RWPE1 (cell line): ENCODE results near the gene TSPOAP1.

Source experiments
- CTCF ChIA-PET: fragments of 350-600 bp; sonication (Branson Sonifier 250); formaldehyde crosslinking; extraction: SDS; loops from one replicate; lab custom pipeline; 2021; lab: Yijun Ruan, JAX
- POLR2A ChIA-PET: fragments of 400-600 bp; formaldehyde crosslinking; extraction: SDS; loops from one replicate; lab custom pipeline; 2020; ENCODE audit warnings: antibody characterized with exemption; ENCODE audit not compliant: low non-redundant PET; lab: Yijun Ruan, JAX
- DNase-seq: peaks from one replicate; pipeline ENCODE4 v3.0.0; 2012; ENCODE audit warnings: low spot score
- H3K27ac ChIP-seq: fragments of 450-650 bp; 2 replicates; pipeline ENCODE4 v1.5.1; 2017
- TF ChIP-seq, protein P1 (sequence below): fragments of 450-650 bp; conservative IDR thresholded peaks from 2 replicates; pipeline ENCODE4 v1.5.1; 2017; ENCODE audit warnings: low read depth, mild to moderate bottlenecking

Gene TSPOAP1

GRCh38 chr17:58320163-58320558, 8.4 kb downstream of the TSPOAP1 start:
- TF ChIP-seq, protein P1, sequence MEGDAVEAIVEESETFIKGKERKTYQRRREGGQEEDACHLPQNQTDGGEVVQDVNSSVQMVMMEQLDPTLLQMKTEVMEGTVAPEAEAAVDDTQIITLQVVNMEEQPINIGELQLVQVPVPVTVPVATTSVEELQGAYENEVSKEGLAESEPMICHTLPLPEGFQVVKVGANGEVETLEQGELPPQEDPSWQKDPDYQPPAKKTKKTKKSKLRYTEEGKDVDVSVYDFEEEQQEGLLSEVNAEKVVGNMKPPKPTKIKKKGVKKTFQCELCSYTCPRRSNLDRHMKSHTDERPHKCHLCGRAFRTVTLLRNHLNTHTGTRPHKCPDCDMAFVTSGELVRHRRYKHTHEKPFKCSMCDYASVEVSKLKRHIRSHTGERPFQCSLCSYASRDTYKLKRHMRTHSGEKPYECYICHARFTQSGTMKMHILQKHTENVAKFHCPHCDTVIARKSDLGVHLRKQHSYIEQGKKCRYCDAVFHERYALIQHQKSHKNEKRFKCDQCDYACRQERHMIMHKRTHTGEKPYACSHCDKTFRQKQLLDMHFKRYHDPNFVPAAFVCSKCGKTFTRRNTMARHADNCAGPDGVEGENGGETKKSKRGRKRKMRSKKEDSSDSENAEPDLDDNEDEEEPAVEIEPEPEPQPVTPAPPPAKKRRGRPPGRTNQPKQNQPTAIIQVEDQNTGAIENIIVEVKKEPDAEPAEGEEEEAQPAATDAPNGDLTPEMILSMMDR = no peak
- H3K27ac ChIP-seq = no peak overlapping the region
- ChIA-PET CTCF (no interaction called here), POLR2A (no interaction called here)
- no peak for DNase-seq

- POLR2A ChIA-PET = no interaction called here
- no peak for DNase-seq
- TF ChIP-seq, protein P1 = no peak
- no peak overlapping the region for H3K27ac ChIP-seq
- CTCF ChIA-PET = interaction anchor here (0.6 to 0.9 kb wide), 2 partner anchors 31 to 128 kb away, joined by 3 to 4 read pairs; no protein-coding TSS in a partner anchor
Measured at GRCh38 chr17:58319173-58320162, 9.1 kb downstream of the TSPOAP1 start.

GRCh38 chr17:58318627-58319172, 9.9 kb downstream of the TSPOAP1 start:
- CTCF ChIA-PET = interaction anchor here (0.6 to 0.9 kb wide), 2 partner anchors 31 to 128 kb away, joined by 3 to 4 read pairs; no protein-coding TSS in a partner anchor
- no peak for DNase-seq
- no peak overlapping the region for H3K27ac ChIP-seq
- POLR2A ChIA-PET = no interaction called here
- TF ChIP-seq, protein P1 = no peak

DNA sequence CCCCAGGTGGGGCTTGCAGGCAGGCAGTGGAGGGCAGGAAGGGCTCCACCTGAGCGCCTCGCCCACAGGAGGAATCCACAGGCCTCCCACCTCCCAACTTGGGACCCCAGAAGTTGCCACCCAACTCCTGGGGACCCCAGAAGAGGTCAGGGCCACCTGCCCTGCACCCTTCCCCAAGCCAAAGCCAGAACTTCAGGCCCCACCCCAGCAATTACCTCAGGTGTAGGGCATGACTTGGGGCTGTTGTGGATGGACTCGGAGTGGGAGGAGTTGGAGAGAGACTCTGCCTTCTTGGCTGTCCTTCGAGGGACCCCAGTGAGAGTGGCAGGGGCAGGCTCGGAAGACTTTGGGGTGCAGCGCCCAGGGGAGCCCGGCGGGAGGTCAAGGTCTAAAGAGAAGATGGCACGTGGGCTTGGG, 10.5 kb downstream of the TSPOAP1 start:
- no peak for DNase-seq
- TF ChIP-seq, protein P1 = no peak
- no peak overlapping the region for H3K27ac ChIP-seq
- ChIA-PET POLR2A (no interaction called here), CTCF (interaction anchor here (0.5 to 1.6 kb wide), 20 partner anchors 8 to 732 kb away, joined by 3 to 37 read pairs (median 4); partner anchors contain the start of genes RNF43, SUPT4H1 and TSPOAP1)

DNA sequence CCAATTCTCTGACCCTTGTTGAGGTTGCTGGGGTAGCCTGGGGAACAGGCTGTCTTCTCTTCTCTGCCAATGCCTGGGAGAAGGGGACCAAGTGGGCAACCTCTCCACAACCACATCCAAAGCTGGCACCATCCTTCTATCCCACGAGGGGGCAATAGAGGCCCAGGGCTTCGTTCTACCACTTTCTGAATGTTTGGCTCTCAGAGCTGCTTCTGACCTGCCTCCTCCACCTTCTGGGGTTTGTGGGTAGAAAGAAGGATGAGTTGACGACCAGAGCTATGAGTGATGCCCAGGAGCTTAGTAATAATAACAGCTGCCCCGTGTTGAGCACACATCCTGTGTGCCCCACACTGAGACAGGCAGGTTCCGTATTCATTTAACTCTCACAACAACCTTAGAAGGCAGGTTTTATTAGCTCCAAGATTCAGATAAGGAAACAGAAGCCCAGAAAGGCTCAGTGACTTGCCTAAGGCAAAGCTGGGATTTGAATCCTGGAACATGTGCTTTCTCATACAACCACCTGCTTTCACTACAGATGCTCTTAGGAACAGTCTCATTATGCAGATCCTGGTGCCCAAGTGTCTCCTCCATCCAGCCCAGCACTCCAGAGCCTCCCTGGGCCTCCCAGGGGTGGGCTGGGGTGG, 11.1 kb downstream of the TSPOAP1 start:
- DNase-seq = peak; percentile 75
- TF ChIP-seq, protein P1 = peak; percentile 75
- H3K27ac ChIP-seq = no peak overlapping the region
- CTCF ChIA-PET = interaction anchor here (0.5 to 1.6 kb wide), 26 partner anchors 8 to 733 kb away, joined by 3 to 37 read pairs (median 4); partner anchors contain the start of genes RNF43, SUPT4H1 and TSPOAP1
- POLR2A ChIA-PET = no interaction called here
